CD14-positive monocyte (primary cell): ENCODE results near the gene TMEM50A. TPM values are rescaled to one million over a fixed set of nuclear protein-coding genes. Genes with fewer than 3 reads are reported as not detected.
"Not testable (repeated sequence)": the region's sequence is repeated elsewhere in the genome, so short reads cannot be mapped to it uniquely, and the experiment has no call there.

Experiments
- DNase-seq, 3 donors: peaks; one replicate each; pipeline ENCODE4 v3.0.0-alpha.2; 2011 to 2022
- H2AFZ ChIP-seq: 2 replicates; pipeline ENCODE4 v1.6.0; 2012; ENCODE audit warnings: mild to moderate bottlenecking, low read depth, low read length, inconsistent platforms; ENCODE audit not compliant: insufficient read depth, poor library complexity, severe bottlenecking
- H3K27ac ChIP-seq, 2 donors: 1 replicate in 1 of 2; 2 replicates in 1 of 2; pipeline ENCODE4 v1.5.1; 2012 to 2013; ENCODE audit warnings: low read length in 2 of 2, control low read depth in 1 of 2, inconsistent platforms in 1 of 2, low read depth in 1 of 2, mild to moderate bottlenecking in 1 of 2
- H3K27me3 ChIP-seq, 2 donors: one replicate each; pipeline versions ENCODE4 v1.6.0 to v1.6.1; 2011 to 2013; ENCODE audit warnings: low read length in 2 of 2; ENCODE audit not compliant: control insufficient read depth in 2 of 2, insufficient read depth in 2 of 2
- H3K36me3 ChIP-seq, 2 donors: replicated peaks in 1 of 2; 1 replicate in 1 of 2; 2 replicates in 1 of 2; pipeline versions ENCODE4 v1.5.1 to v1.6.1; 2012 to 2013; ENCODE audit warnings: low read length in 2 of 2, control low read depth in 1 of 2, inconsistent platforms in 1 of 2, mild to moderate bottlenecking in 1 of 2; ENCODE audit not compliant: insufficient read depth in 2 of 2, control insufficient read depth in 1 of 2
- H3K4me1 ChIP-seq, 2 donors: 1 replicate in 1 of 2; 2 replicates in 1 of 2; pipeline versions ENCODE4 v1.5.1 to v1.6.1; 2012 to 2013; ENCODE audit warnings: low read length in 2 of 2, control low read depth in 1 of 2, inconsistent platforms in 1 of 2, mild to moderate bottlenecking in 1 of 2, moderate library complexity in 1 of 2; ENCODE audit not compliant: insufficient read depth in 2 of 2, control insufficient read depth in 1 of 2
- H3K4me2 ChIP-seq: replicated peaks from 2 replicates; pipeline ENCODE3; 2012; ENCODE audit warnings: low read length, moderate library complexity, mild to moderate bottlenecking; ENCODE audit not compliant: poor library complexity, severe bottlenecking; ENCODE audit errors: extremely low read depth
- H3K4me3 ChIP-seq, 3 experiments: fragments of 200-600 bp in 1 of 3; sonication (generic) in 1 of 3; replicated peaks in 1 of 3; 1 replicate in 2 of 3; 2 replicates in 1 of 3; pipeline ENCODE4 v1.5.1; 2011 to 2013; ENCODE audit warnings: low read length in 3 of 3, mild to moderate bottlenecking in 3 of 3, control low read depth in 2 of 3, low read depth in 2 of 3, inconsistent platforms in 1 of 3, moderate library complexity in 1 of 3
- H3K79me2 ChIP-seq: 2 replicates; pipeline ENCODE4 v1.6.0; 2012; ENCODE audit warnings: mild to moderate bottlenecking, control low read depth, inconsistent platforms, low read length, moderate library complexity; ENCODE audit not compliant: insufficient read depth
- H3K9ac ChIP-seq: 2 replicates; pipeline ENCODE4 v1.6.0; 2017; ENCODE audit warnings: low read length, mild to moderate bottlenecking; ENCODE audit not compliant: insufficient read depth, poor library complexity, severe bottlenecking
- H3K9me3 ChIP-seq, 2 donors: replicated peaks in 1 of 2; 1 replicate in 1 of 2; 2 replicates in 1 of 2; pipeline versions ENCODE4 v1.5.1 to v1.6.1; 2012 to 2013; ENCODE audit warnings: low read length in 2 of 2, control low read depth in 1 of 2; ENCODE audit not compliant: control insufficient read depth in 1 of 2, insufficient read depth in 1 of 2
- H4K20me1 ChIP-seq: 2 replicates; pipeline ENCODE4 v1.6.0; 2012; ENCODE audit warnings: mild to moderate bottlenecking, low read length, control low read depth, moderate library complexity; ENCODE audit not compliant: insufficient read depth
- H3K27ac Mint-ChIP-seq, 7 donors: one replicate each; pipeline ENCODE4 v1.8.0; 2020; ENCODE audit warnings: mild to moderate bottlenecking in 7 of 7, mixed read lengths in 7 of 7, moderate library complexity in 6 of 7, inconsistent platforms in 2 of 7
- H3K27me3 Mint-ChIP-seq, 3 donors: one replicate each; pipeline ENCODE4 v1.8.0; 2021 to 2022; ENCODE audit warnings: low read depth in 3 of 3, mild to moderate bottlenecking in 3 of 3, mixed read lengths in 3 of 3, moderate library complexity in 3 of 3, inconsistent platforms in 1 of 3
- H3K36me3 Mint-ChIP-seq, 2 donors: one replicate each; pipeline ENCODE4 v1.8.0; 2020; ENCODE audit warnings: mixed read lengths in 2 of 2, inconsistent platforms in 1 of 2, mild to moderate bottlenecking in 1 of 2
- H3K4me1 Mint-ChIP-seq: one replicate; pipeline ENCODE4 v1.8.0; 2020; ENCODE audit warnings: mild to moderate bottlenecking, mixed read lengths
- H3K4me3 Mint-ChIP-seq, 2 donors: one replicate each; pipeline ENCODE4 v1.8.0; 2020; ENCODE audit warnings: mild to moderate bottlenecking in 2 of 2, mixed read lengths in 2 of 2, moderate library complexity in 1 of 2
- H3K9me3 Mint-ChIP-seq, 7 donors: one replicate each; pipeline ENCODE4 v1.8.0; 2020 to 2022; ENCODE audit warnings: mixed read lengths in 7 of 7, mild to moderate bottlenecking in 6 of 7, moderate library complexity in 6 of 7, inconsistent platforms in 2 of 7
- WGBS: methylation state at CpG from one replicate; pipeline ENCODE4 v1.1.5; 2013; ENCODE audit warnings: missing lambda C conversion rate; ENCODE audit not compliant: insufficient coverage; 5-methylcytosine and 5-hydroxymethylcytosine counted together
- intact Hi-C, 2 donors: fragments of 100-400 bp; cut with micrococcal nuclease; formaldehyde crosslinking; loops; one replicate each; pipeline versions ENCODE4 v1.15.0 to v1.15.1; 2023
- polyA plus RNA-seq, 3 donors: library from polyadenylated mRNA; depleted of rRNA in 1 of 3; unstranded in 2 of 3; stranded (reverse) in 1 of 3; fragments of 300-500 nt in 2 of 3; fragments of >200 nt in 1 of 3; fragmentation: Illumina TruSeq in 2 of 3; gene quantifications; 1 replicate in 2 of 3; 2 replicates in 1 of 3; pipeline ENCODE4 v1.2.3, GENCODE V29; 2012 to 2021

The TMEM50A gene
- polyA plus RNA-seq, 3 donors = 61.1 to 305 (median 277) TPM

GRCh38 chr1:25329336-25329735 lies 8.8 kb upstream of the TMEM50A start:
- H3K27ac Mint-ChIP-seq = peak overlapping the region; percentile 94 to 98 (median 95)
- not testable (repeated sequence) for DNase-seq, H3K9me3 Mint-ChIP-seq

DNA sequence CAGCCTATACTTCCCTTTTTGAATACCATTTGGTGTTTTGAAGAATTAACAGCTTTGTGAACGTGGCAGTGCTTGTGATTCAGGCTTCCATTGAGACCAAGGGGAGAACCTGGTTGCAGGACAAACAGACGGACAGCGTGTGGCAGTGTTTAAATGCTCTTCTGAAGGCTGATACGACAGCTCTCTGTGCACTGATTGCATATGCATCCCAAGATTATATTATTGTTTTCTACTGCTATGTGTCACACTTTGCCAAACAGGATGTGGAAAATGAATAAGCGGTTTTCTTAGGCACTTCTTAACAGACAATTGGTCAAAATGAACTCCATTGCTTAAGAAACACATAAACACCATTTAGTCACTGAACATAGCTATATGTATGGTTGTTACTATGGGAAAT lies 8.2 kb upstream of the TMEM50A start:
- peak in 2 of 3 donors; percentile 58 to 87 for DNase-seq
- H2AFZ ChIP-seq, H3K36me3 ChIP-seq, H3K4me2 ChIP-seq, H3K9me3 Mint-ChIP-seq, H3K9me3 ChIP-seq, H3K27me3 ChIP-seq, H3K79me2 ChIP-seq, intact Hi-C loops, H3K4me1 ChIP-seq, H3K27me3 Mint-ChIP-seq, H4K20me1 ChIP-seq, H3K4me3 ChIP-seq: not testable (repeated sequence)
- Mint-ChIP-seq H3K4me3 (peak overlapping the region in 1 of 2 donors; percentile 73), H3K27ac (peak overlapping the region; percentile 94 to 98 (median 96)), H3K4me1 (peaks cover 15% of the 10 kb centered on the region), H3K36me3 (peaks cover 17 to 25% of the 10 kb centered on the region in 2 donors)
- WGBS = no CpG with 5 or more reads among the region's 5 CpGs
- Histone ChIP-seq H3K27ac (peak overlapping the region in 1 of 2 donors; percentile 90), H3K9ac (peak overlapping the region; percentile 60)

More at GRCh38 chr1:25329336-25329735, 8.8 kb upstream of the TMEM50A start:
- H3K9ac ChIP-seq, H4K20me1 ChIP-seq, H2AFZ ChIP-seq, H3K36me3 ChIP-seq, H3K4me3 ChIP-seq, H3K79me2 ChIP-seq, intact Hi-C loops, H3K9me3 ChIP-seq, H3K4me2 ChIP-seq, H3K27me3 Mint-ChIP-seq, H3K4me1 ChIP-seq, H3K27me3 ChIP-seq: not testable (repeated sequence)
- H3K27ac ChIP-seq = peak overlapping the region in 1 of 2 donors; percentile 90
- no CpG with 5 or more reads among the region's 5 CpGs for WGBS
- Mint-ChIP-seq H3K36me3 (peaks cover 15 to 22% of the 10 kb centered on the region in 2 donors), H3K4me3 (peak overlapping the region in 1 of 2 donors; percentile 73), H3K4me1 (peaks cover 11% of the 10 kb centered on the region)

DNA sequence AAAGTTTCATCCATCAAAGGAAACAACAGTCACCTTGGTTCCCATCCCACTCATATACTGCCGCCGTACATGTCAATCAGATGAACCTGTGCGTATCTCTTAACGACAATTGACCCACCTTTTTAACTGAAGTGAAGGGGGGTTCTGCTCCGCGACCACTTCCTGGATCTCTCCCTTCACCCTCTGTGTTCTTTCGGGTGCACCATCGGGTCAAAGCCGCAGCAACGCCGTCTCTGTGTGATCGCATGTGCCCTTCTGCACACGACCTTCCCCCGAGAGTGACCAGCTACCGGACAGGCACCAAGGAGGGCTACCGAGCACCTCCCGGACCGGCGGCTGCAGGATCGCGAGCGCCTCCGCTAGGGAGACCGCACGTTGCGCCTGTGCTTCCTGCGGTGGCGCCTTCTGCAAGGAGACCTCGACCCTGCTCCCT lies 1.2 kb upstream of the TMEM50A start:
- H3K36me3 ChIP-seq = not testable (repeated sequence)

GRCh38 chr1:25337483-25338187 lies 499 bp upstream of the TMEM50A start:
- H3K9me3 ChIP-seq, H3K36me3 ChIP-seq, H3K4me2 ChIP-seq, H3K27me3 Mint-ChIP-seq, H2AFZ ChIP-seq, DNase-seq, H3K9me3 Mint-ChIP-seq, H3K27me3 ChIP-seq: not testable (repeated sequence)
- H3K4me1 Mint-ChIP-seq = peaks cover 25% of the 10 kb centered on the region
- Histone ChIP-seq H3K79me2 (peaks cover 49% of the 10 kb centered on the region), H3K27ac (peak overlapping the region; percentile 97 to 99), H4K20me1 (peaks cover 36% of the 10 kb centered on the region), H3K4me1 (peaks cover 12 to 21% of the 10 kb centered on the region in 2 donors), H3K4me3 (peak overlapping the region; percentile 87 to 98 (median 97)), H3K9ac (peak overlapping the region; percentile 95)
- 0% methylated on average over 3 of the region's 39 CpGs for WGBS
- peak overlapping the region; percentile 69 to 88 for H3K4me3 Mint-ChIP-seq
- peaks cover 18 to 34% of the 10 kb centered on the region in 2 donors for H3K36me3 Mint-ChIP-seq
- H3K27ac Mint-ChIP-seq = peak overlapping the region; percentile 70 to 98 (median 91)
- intact Hi-C loops = loop anchor here in 1 of 2 donors (2.0 to 5.0 kb wide), 2 partner anchors 69 to 90 kb away; partner anchors contain the start of gene RSRP1

More for the DNA sequence above, 1.2 kb upstream of the TMEM50A start:
- not testable (repeated sequence) for H3K27me3 ChIP-seq, H2AFZ ChIP-seq, DNase-seq, H3K27me3 Mint-ChIP-seq, H3K9me3 Mint-ChIP-seq, H3K9me3 ChIP-seq
- Histone ChIP-seq H4K20me1 (peaks cover 29% of the 10 kb centered on the region), H3K4me3 (peak overlapping the region; percentile 64 to 98 (median 98)), H3K9ac (peak overlapping the region; percentile 65), H3K4me1 (peaks cover 12 to 21% of the 10 kb centered on the region in 2 donors), H3K4me2 (peak overlapping the region; percentile 78), H3K79me2 (peaks cover 42% of the 10 kb centered on the region), H3K27ac (peak overlapping the region in 1 of 2 donors; percentile 77)
- Mint-ChIP-seq H3K36me3 (peaks cover 18 to 33% of the 10 kb centered on the region in 2 donors), H3K4me1 (peaks cover 24% of the 10 kb centered on the region), H3K27ac (peak overlapping the region in 6 of 7 donors; percentile 83 to 94 (median 88)), H3K4me3 (peak overlapping the region; percentile 95 to 99)
- WGBS = no CpG with 5 or more reads among the region's 29 CpGs
- intact Hi-C loops = loop anchor here in 1 of 2 donors (5.0 kb wide), 1 partner anchor 90 kb away; the partner anchor contains the start of gene RSRP1
